DOHH2 (cell line): Measurements from ENCODE around the gene EEF1AKMT3.

Experiments
- EZH2phosphoT487 ChIP-seq: fragments of 200-600 bp; sonication (generic); IDR thresholded peaks from 2 replicates; pipeline ENCODE4 v1.6.1; 2017; ENCODE audit warnings: borderline replicate concordance, mild to moderate bottlenecking, antibody characterized with exemption, low read length, moderate library complexity, mixed read lengths
- TF ChIP-seq, protein P1 (sequence below): fragments of 200-600 bp; sonication (generic); IDR thresholded peaks from one replicate; pipeline ENCODE4 v1.5.1; 2014; ENCODE audit warnings: antibody characterized with exemption, mild to moderate bottlenecking, low read depth, low read length; ENCODE audit not compliant: poor library complexity, severe bottlenecking

DNA sequence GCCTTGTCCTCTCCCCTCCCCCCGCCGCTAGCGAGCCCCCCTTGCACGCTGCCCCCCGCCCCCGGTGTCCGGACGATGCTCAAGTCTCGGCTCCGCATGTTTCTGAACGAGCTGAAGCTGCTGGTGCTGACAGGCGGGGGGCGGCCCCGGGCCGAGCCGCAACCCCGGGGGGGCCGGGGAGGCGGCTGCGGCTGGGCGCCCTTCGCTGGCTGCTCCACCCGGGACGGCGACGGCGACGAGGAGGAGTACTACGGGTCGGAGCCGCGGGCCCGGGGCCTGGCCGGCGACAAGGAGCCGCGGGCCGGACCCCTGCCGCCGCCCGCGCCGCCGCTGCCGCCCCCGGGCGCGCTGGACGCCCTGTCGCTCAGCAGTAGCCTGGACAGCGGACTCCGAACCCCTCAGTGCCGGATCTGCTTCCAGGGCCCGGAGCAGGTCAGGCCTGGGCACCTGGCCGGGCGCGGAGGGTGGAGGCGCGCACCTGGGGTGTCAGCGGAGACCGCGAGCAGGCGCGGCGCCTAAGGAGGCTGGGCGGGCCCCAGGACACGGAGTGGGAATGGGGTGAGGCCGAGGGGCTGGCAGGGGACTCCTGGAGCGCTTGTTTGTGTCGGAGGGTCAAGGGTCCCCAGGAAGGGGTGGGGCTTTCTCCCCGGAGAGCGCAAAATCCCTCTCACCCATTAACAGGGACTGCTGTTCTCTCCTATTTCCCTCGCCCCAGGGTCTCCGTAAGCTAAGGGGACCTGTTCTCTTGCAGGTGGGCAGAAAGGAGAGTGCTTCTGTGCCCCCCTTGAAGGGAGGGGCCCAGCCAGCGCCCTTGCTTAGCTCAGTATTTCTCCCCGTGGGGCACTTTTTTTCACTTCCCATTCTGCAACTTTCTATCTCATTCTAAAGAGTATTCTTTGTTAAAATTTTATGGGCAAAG, 16.7 kb upstream of the EEF1AKMT3 start:
- TF ChIP-seq, protein P1, sequence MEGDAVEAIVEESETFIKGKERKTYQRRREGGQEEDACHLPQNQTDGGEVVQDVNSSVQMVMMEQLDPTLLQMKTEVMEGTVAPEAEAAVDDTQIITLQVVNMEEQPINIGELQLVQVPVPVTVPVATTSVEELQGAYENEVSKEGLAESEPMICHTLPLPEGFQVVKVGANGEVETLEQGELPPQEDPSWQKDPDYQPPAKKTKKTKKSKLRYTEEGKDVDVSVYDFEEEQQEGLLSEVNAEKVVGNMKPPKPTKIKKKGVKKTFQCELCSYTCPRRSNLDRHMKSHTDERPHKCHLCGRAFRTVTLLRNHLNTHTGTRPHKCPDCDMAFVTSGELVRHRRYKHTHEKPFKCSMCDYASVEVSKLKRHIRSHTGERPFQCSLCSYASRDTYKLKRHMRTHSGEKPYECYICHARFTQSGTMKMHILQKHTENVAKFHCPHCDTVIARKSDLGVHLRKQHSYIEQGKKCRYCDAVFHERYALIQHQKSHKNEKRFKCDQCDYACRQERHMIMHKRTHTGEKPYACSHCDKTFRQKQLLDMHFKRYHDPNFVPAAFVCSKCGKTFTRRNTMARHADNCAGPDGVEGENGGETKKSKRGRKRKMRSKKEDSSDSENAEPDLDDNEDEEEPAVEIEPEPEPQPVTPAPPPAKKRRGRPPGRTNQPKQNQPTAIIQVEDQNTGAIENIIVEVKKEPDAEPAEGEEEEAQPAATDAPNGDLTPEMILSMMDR: no peak
- no peak for TF ChIP-seq EZH2phosphoT487
